Osteoblast (primary cell): Measurements from ENCODE around the gene MTHFS. TPM values are rescaled to one million over a fixed set of nuclear protein-coding genes. Genes with fewer than 3 reads are reported as not detected.
"Not testable (repeated sequence)": the region's sequence is repeated elsewhere in the genome, so short reads cannot be mapped to it uniquely, and the experiment has no call there.

Experiments
- DNase-seq: peaks from one replicate; pipeline ENCODE4 v3.0.0; 2011; ENCODE audit warnings: low spot score, mixed read lengths; ENCODE audit not compliant: insufficient read length; ENCODE audit errors: missing footprints
- H2AFZ ChIP-seq: 2 replicates; pipeline ENCODE4 v1.6.0; 2011; ENCODE audit warnings: mild to moderate bottlenecking, low read length
- H3K27ac ChIP-seq: 2 replicates; pipeline ENCODE4 v1.5.1; 2011; ENCODE audit warnings: mild to moderate bottlenecking, low read depth, low read length, moderate library complexity
- H3K27me3 ChIP-seq: 2 replicates; pipeline ENCODE4 v1.6.0; 2012; ENCODE audit warnings: mild to moderate bottlenecking, control low read depth, inconsistent platforms, low read length, moderate library complexity; ENCODE audit not compliant: insufficient read depth
- H3K36me3 ChIP-seq: 2 replicates; pipeline ENCODE4 v1.5.1; 2011; ENCODE audit warnings: mild to moderate bottlenecking, low read length, control low read depth, moderate library complexity; ENCODE audit not compliant: insufficient read depth
- H3K4me1 ChIP-seq: 2 replicates; pipeline ENCODE4 v1.5.1; 2011; ENCODE audit warnings: mild to moderate bottlenecking, low read length, control low read depth, moderate library complexity; ENCODE audit not compliant: insufficient read depth
- H3K4me2 ChIP-seq: 2 replicates; pipeline ENCODE4 v1.6.0; 2011; ENCODE audit warnings: mild to moderate bottlenecking, low read length; ENCODE audit not compliant: insufficient read depth
- H3K4me3 ChIP-seq: fragments of 200-600 bp; sonication (generic); 3 replicates; pipeline ENCODE4 v1.5.1; 2012; ENCODE audit warnings: mild to moderate bottlenecking, low read length, inconsistent platforms; ENCODE audit not compliant: insufficient read depth
- H3K79me2 ChIP-seq: 2 replicates; pipeline ENCODE4 v1.6.0; 2012; ENCODE audit warnings: mild to moderate bottlenecking, low read length, control low read depth, inconsistent platforms; ENCODE audit not compliant: insufficient read depth
- H3K9me3 ChIP-seq: 2 replicates; pipeline ENCODE4 v1.5.1; 2011; ENCODE audit warnings: low read depth, low read length, control low read depth
- H4K20me1 ChIP-seq: 2 replicates; pipeline ENCODE4 v1.6.0; 2012; ENCODE audit warnings: mild to moderate bottlenecking, low read length, control low read depth; ENCODE audit not compliant: insufficient read depth
- CTCF ChIP-seq: IDR thresholded peaks from 2 replicates; pipeline ENCODE4 v1.5.1; 2011; ENCODE audit warnings: mild to moderate bottlenecking, low read depth, low read length, moderate library complexity; ENCODE audit errors: extremely low read depth
- total RNA-seq: library from RNA; depleted of rRNA; stranded (reverse); fragments of >200 nt; gene quantifications from 2 replicates; pipeline ENCODE4 v1.2.3, GENCODE V29; 2012

The MTHFS gene
- total RNA-seq, 1 donor: 17.0 TPM

GRCh38 chr15:79939399-79939798 lies 42.6 kb upstream of the MTHFS start:
- H2AFZ ChIP-seq: no peak overlapping the region
- H3K36me3 ChIP-seq: no peaks in the 10 kb centered on the region
- H3K4me2 ChIP-seq: no peak overlapping the region
- no peak for TF ChIP-seq CTCF
- DNase-seq: no peak
- no peak overlapping the region for H3K27ac ChIP-seq
- H3K79me2 ChIP-seq: no peaks in the 10 kb centered on the region
- no peaks in the 10 kb centered on the region for H3K4me1 ChIP-seq
- no peaks in the 10 kb centered on the region for H4K20me1 ChIP-seq
- H3K4me3 ChIP-seq: no peak overlapping the region
- no peaks in the 10 kb centered on the region for H3K9me3 ChIP-seq
- H3K27me3 ChIP-seq: no peaks in the 10 kb centered on the region

GRCh38 chr15:79938143-79938542 lies 41.3 kb upstream of the MTHFS start:
- Histone ChIP-seq H2AFZ (no peak overlapping the region), H4K20me1 (no peaks in the 10 kb centered on the region), H3K4me1 (no peaks in the 10 kb centered on the region), H3K79me2 (no peaks in the 10 kb centered on the region), H3K4me3 (no peak overlapping the region), H3K4me2 (no peak overlapping the region), H3K9me3 (no peaks in the 10 kb centered on the region), H3K27ac (no peak overlapping the region), H3K36me3 (no peaks in the 10 kb centered on the region), H3K27me3 (no peaks in the 10 kb centered on the region)
- no peak for DNase-seq
- no peak for TF ChIP-seq CTCF

- DNase-seq, H3K27me3 ChIP-seq, H3K27ac ChIP-seq, H4K20me1 ChIP-seq, H2AFZ ChIP-seq, H3K79me2 ChIP-seq, H3K9me3 ChIP-seq, H3K36me3 ChIP-seq, H3K4me3 ChIP-seq, H3K4me1 ChIP-seq, H3K4me2 ChIP-seq: not testable (repeated sequence)
Observed at GRCh38 chr15:79935556-79936201, 38.9 kb upstream of the MTHFS start.

GRCh38 chr15:79933231-79933630 lies 36.4 kb upstream of the MTHFS start:
- Histone ChIP-seq H3K4me3 (no peak overlapping the region), H3K9me3 (no peaks in the 10 kb centered on the region), H3K36me3 (no peaks in the 10 kb centered on the region), H3K27me3 (peaks cover 6% of the 10 kb centered on the region), H3K79me2 (no peaks in the 10 kb centered on the region), H2AFZ (no peak overlapping the region), H3K4me2 (no peak overlapping the region), H3K4me1 (no peaks in the 10 kb centered on the region), H4K20me1 (no peaks in the 10 kb centered on the region), H3K27ac (no peak overlapping the region)
- DNase-seq: no peak
- no peak for TF ChIP-seq CTCF
